ENCODE measurements around the gene EPC1. TPM values are rescaled to one million over a fixed set of nuclear protein-coding genes. Genes with fewer than 3 reads are reported as not detected.
A peak's percentile ranks its signal among the peaks of the same experiment; 100 is the strongest.

Gene EPC1
- total and polyA plus RNA-seq, 2 of the 8 experiments (the other 6 are each of a cell fraction or from before 2014, with no cell fraction given) = 23.7 to 42.3 TPM

DNA sequence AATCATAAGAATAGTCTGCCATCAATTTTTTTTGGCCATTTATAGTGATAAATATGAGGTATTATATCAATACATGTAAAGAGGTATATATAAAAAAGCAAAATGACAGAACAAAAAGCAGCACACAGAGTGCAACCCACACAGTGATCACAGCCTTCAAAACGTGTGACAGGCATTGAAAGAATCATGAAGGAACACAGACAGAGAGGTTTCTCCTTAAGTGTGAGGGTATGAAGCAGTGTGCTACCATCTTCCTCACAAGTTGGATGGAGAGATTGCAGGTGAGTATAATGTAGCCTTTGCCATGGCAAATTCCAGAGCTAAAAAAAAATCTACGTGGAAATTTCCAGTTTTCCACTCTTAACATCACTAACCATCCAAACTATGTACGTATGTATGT, 19.6 kb upstream of the EPC1 start:
- H4K5ac ChIP-seq (ENCODE audit: insufficient read length, low read depth, low read length) = no peak overlapping the region
- POLR2A ChIA-PET (ENCODE audit: partially characterized antibody) = no interaction called here
- no peak overlapping the region for H3K9ac ChIP-seq (replicated peaks in 1 of 4; ENCODE audit: extremely low read depth in 1 of 4, low read depth in 3 of 4, low read length in 3 of 4)
- H3K79me1 ChIP-seq (ENCODE audit: low read depth, low read length) = no peaks in the 10 kb centered on the region
- DNase-seq (ENCODE audit: low read depth in 1 of 2, low spot score in 2 of 2) (no peak), FAIRE-seq (no peak)
- no peaks in the 10 kb centered on the region for H3K9me3 ChIP-seq (ENCODE audit: insufficient read depth in 2 of 2, low read depth in 1 of 2, low read length in 1 of 2)
- no peaks in the 10 kb centered on the region for H4K20me1 ChIP-seq (replicated peaks in 1 of 2; ENCODE audit: control insufficient read depth in 1 of 2, insufficient read depth in 2 of 2, low read length in 2 of 2)
- WGBS, 2 experiments (ENCODE audit: extremely low coverage in 1 of 2, insufficient coverage in 1 of 2, insufficient read length in 1 of 2, insufficient replicate concordance in 2 of 2, low coverage in 1 of 2, low lambda C conversion rate in 2 of 2, missing lambda C conversion rate in 1 of 2) = 71% methylated on average over 3 of the region's 3 CpGs; no CpG with 5 or more reads in 1 of the 2 experiments
- H2BK15ac ChIP-seq (ENCODE audit: low read length) = 0 out of 2 replicates have a peak overlapping the region, but pooled peaks have one; percentile 46
- no peak overlapping the region for H3K23ac ChIP-seq (ENCODE audit: insufficient read length)
- CTCF ChIA-PET (ENCODE audit: partially characterized antibody) = interaction anchor here (0.7 to 1.6 kb wide), 7 partner anchors 18 to 182 kb away, joined by 3 to 8 read pairs (median 3); no protein-coding TSS in a partner anchor
- H3K23me2 ChIP-seq (ENCODE audit: low read depth, low read length) = no peaks in the 10 kb centered on the region
- H3K4me1 ChIP-seq (replicated peaks in 1 of 4; ENCODE audit: control insufficient read depth in 3 of 4, insufficient read depth in 4 of 4, low read length in 3 of 4) = peaks cover 0 to 9% (median 1%) of the 10 kb centered on the region in 4 experiments; a peak in 3 of 7 replicates
- H3K18ac ChIP-seq (ENCODE audit: extremely low read depth, low read length) = no peak overlapping the region
- no peaks in the 10 kb centered on the region for H3K36me3 ChIP-seq (ENCODE audit: control insufficient read depth in 2 of 4, insufficient read depth in 4 of 4, low read length in 3 of 4)
- H2AK5ac ChIP-seq (ENCODE audit: low read depth, low read length) = no peak overlapping the region
- H3K56ac ChIP-seq (replicated peaks; ENCODE audit: insufficient read length, low read depth, low read length) = no peak overlapping the region
- no peak overlapping the region for H2BK12ac ChIP-seq (ENCODE audit: low read depth, low read length)
- H4K8ac ChIP-seq (ENCODE audit: extremely low read depth, insufficient read depth, low read length) = no peak overlapping the region
- no peak overlapping the region for H2AFZ ChIP-seq (ENCODE audit: low read length)
- H3K27me3 ChIP-seq (replicated peaks in 1 of 4; ENCODE audit: control insufficient read depth in 3 of 4, extremely low read depth in 1 of 4, insufficient read depth in 3 of 4, low read length in 3 of 4) = no peaks in the 10 kb centered on the region
- H3K4me3 ChIP-seq (ENCODE audit: extremely low read depth in 1 of 4, insufficient read depth in 2 of 4, low read depth in 3 of 4, low read length in 4 of 4) = no peak overlapping the region
- no peak overlapping the region for H3K14ac ChIP-seq (ENCODE audit: insufficient read length)
- no peak overlapping the region for H3K4ac ChIP-seq (replicated peaks; ENCODE audit: insufficient read length, low read depth, low read length)
- no peak overlapping the region for H3K27ac ChIP-seq (ENCODE audit: low read depth, low read length)
- no peak overlapping the region for H2BK120ac ChIP-seq (replicated peaks; ENCODE audit: low read depth, low read length)
- no peak overlapping the region for H2BK20ac ChIP-seq (ENCODE audit: low read length)
- H2BK5ac ChIP-seq (ENCODE audit: low read depth, low read length) = no peak overlapping the region
- H3K79me2 ChIP-seq (ENCODE audit: control insufficient read depth in 1 of 2, insufficient read depth in 2 of 2, low read length in 2 of 2) = peaks cover 0 to 14% of the 10 kb centered on the region in 2 experiments; a peak in 2 of 4 replicates
- H3K4me2 ChIP-seq (ENCODE audit: insufficient read depth in 1 of 2, low read depth in 2 of 2, low read length in 2 of 2) = no peak overlapping the region
- no peak overlapping the region for H4K91ac ChIP-seq (replicated peaks; ENCODE audit: insufficient read length, low read length)
- TF ChIP-seq YY1 (IDR thresholded peaks at IDR 0.05; ENCODE audit: low read depth, low read length) = no peak
- no peak for TF ChIP-seq SAP30 (IDR thresholded peaks at IDR 0.05; ENCODE audit: insufficient read depth, insufficient replicate concordance, low read length)
- TF ChIP-seq, protein P1, sequence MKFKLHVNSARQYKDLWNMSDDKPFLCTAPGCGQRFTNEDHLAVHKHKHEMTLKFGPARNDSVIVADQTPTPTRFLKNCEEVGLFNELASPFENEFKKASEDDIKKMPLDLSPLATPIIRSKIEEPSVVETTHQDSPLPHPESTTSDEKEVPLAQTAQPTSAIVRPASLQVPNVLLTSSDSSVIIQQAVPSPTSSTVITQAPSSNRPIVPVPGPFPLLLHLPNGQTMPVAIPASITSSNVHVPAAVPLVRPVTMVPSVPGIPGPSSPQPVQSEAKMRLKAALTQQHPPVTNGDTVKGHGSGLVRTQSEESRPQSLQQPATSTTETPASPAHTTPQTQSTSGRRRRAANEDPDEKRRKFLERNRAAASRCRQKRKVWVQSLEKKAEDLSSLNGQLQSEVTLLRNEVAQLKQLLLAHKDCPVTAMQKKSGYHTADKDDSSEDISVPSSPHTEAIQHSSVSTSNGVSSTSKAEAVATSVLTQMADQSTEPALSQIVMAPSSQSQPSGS (IDR thresholded peaks at IDR 0.05; ENCODE audit: low read length) = no peak
- TF ChIP-seq CEBPB (IDR thresholded peaks at IDR 0.05; ENCODE audit: low read depth, low read length) = no peak
- TF ChIP-seq HDAC2 (IDR thresholded peaks at IDR 0.05; ENCODE audit: borderline replicate concordance in 1 of 2, low read depth in 2 of 2, low read length in 2 of 2) = no peak
- no peak for TF ChIP-seq POLR2AphosphoS5 (IDR thresholded peaks at IDR 0.05; ENCODE audit: low read depth, low read length)
- TF ChIP-seq POLR2A (IDR thresholded peaks at IDR 0.05; ENCODE audit: control extremely low read depth in 1 of 2, low read depth in 2 of 2, low read length in 2 of 2) = no peak
- TF ChIP-seq HDAC6 (IDR thresholded peaks at IDR 0.05; ENCODE audit: low read depth, low read length) = no peak
- TF ChIP-seq RXRA (IDR thresholded peaks at IDR 0.05; ENCODE audit: insufficient read depth, low read depth, low read length) = no peak
- TF ChIP-seq CHD2 (IDR thresholded peaks at IDR 0.05; ENCODE audit: low read length) = no peak
- TF ChIP-seq BACH1 (IDR thresholded peaks at IDR 0.05; ENCODE audit: low read length) = no peak
- TF ChIP-seq TBP (IDR thresholded peaks at IDR 0.05; ENCODE audit: low read depth, low read length) = no peak
- TF ChIP-seq GABPA (IDR thresholded peaks at IDR 0.05; ENCODE audit: borderline replicate concordance, insufficient read depth, low read length) = no peak

Data from H1 (cell line).